ENCODE measurements around the gene SAFB2.

GRCh38 chr19:5590151-5590864 lies 32.3 kb downstream of the SAFB2 start:
- TF ChIP-seq CTCF (IDR thresholded peaks at IDR 0.05) (no peak), POLR2A (IDR thresholded peaks at IDR 0.05) (no peak), EP300 (IDR thresholded peaks at IDR 0.05) (no peak)

All from tibial nerve (tissue), 4 donors.